Right lung (tissue), 10 donors: ENCODE measurements around the gene GFAP. TPM values are rescaled to one million over a fixed set of nuclear protein-coding genes. Genes with fewer than 3 reads are reported as not detected.
"Not testable (repeated sequence)": the region's sequence is repeated elsewhere in the genome, so short reads cannot be mapped to it uniquely, and the experiment has no call there.

Source experiments
- DNase-seq, 2 donors: peaks; one replicate each; pipeline ENCODE4 v3.0.0-alpha.2; 2013
- long read RNA-seq, 8 donors: transcript quantifications; one replicate each; lab custom pipeline, GENCODE V29; 2026
- polyA plus RNA-seq, 5 donors: library from polyadenylated mRNA; unstranded; fragments of 120-200 nt; gene quantifications; one replicate each; pipeline versions ENCODE4 v1.2.1 to v1.2.3, GENCODE V29; 2013; ENCODE audit warnings: inconsistent platforms in 1 of 5, low replicate concordance in 1 of 5; ENCODE audit not compliant: insufficient read length in 5 of 5, insufficient read depth in 1 of 5

The GFAP gene
- under 1 TPM; 0.19 to 0.95 (median 0.58) TPM for polyA plus RNA-seq
- long read RNA-seq, donor 1 = 0 reads
- long read RNA-seq, donor 2 = 0 reads
- long read RNA-seq, donor 3, partial matches to known transcripts = 5 of 5 reads
- long read RNA-seq, donor 3, other reads (novel, unspliced or antisense) = 0 of 5 reads
- long read RNA-seq, donor 4 = 0 reads
- long read RNA-seq, donor 5 = 0 reads
- long read RNA-seq, donor 6 = 0 reads
- long read RNA-seq, donor 7 = 0 reads
- long read RNA-seq, donor 8 = 0 reads

DNA sequence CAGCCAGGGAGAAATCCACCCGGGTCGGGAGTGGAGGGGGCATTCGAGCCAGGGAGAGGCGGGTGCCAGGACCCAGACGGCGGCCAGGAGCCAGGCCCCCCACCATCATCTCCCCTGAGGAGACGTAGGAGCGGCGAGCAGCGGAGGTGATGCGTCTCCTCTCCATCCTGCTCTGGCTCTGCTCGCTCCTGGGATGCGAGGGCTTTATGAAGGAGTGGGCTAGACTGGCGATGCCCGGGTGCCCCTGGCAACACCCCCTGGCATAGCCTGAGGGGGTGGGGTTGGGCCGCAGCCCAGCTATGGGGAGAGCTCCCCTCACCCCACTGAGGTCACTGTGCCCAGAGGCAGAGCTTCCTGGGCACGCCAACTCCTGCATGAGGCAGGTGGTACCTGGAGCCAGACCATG is at the start of gene GFAP:
GFAP (minus strand) TSS at position 180 of the 406 bp plus-strand sequence; CDS start at position 166, 14 bp downstream.
- DNase-seq = no peak

DNA sequence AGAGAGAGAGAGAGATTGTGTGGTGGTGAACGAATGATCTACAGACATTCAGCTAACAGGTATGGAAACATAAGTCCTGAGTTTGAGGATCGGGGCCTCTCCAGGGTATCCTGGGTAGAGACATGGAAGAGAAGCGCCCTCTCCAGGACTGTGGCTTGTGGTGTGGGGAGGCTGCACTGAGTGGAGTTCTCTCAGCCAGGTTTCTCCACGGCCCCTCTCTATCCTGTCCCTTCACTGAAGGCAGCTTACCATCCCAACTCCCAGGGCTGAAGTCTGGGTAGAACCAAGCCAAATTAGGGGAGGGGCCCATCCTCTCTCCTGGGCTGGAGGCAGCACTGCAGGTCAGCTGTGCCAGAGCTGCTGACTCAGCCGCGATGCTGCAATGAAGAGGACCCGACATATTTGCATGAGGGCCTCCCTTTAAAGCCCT is 46.6 kb upstream of the GFAP start:
- no peak for DNase-seq

DNA sequence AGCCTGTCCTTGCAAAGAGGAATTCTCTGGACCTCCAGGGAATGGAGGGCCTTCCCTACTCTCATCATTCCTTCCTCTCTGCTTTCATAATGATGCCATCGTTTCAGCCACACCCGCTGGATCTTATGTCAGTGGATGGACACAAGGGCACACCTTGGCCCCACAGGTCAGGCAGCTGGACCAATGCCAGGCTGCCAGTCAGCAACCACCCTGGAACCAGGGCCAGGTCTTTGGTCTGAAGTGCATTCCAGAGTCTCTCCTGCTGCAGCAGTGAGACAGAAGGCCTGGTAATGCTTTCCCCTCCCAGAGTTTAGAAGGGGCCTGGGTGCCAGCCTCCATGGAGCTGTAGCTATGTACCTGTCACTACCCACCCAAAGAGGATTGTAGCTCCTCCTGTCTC is 45.4 kb upstream of the GFAP start:
- DNase-seq = no peak

DNA sequence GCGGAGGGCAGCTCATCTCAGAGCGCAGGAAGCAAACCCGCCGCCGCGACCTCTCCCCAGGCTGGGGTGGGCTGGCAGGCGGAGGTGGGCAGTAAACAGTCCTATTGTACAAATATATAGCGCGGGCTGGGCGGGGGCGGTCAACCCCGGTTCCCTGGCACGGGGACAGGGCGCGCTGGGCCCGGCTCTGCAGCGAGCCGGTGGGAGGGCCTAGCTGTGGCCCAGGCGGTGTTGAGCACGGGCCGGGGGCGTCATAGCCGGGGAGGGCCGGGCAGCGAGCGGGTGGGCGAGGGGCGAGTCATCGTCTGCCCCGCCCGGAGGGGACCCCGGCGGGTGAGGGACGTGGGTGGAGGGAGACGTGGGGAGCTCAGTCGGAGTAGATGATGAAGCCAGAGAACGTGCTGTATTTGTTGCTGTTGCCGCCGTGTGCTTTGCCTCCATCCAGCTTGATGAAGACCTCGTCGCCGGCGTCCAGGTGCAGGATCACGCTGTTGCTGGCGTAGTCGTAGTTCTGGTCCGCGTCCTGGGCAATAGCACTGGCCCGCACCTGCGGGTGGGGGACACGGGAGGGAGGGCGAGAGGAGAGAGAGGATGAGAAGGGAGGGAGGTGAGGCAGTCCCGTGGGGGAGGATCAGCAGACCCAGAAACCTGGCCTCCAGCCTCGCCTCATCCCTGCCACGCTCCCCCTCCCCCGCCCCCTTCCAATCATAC is 44.7 kb upstream of the GFAP start:
- no peak for DNase-seq

DNA sequence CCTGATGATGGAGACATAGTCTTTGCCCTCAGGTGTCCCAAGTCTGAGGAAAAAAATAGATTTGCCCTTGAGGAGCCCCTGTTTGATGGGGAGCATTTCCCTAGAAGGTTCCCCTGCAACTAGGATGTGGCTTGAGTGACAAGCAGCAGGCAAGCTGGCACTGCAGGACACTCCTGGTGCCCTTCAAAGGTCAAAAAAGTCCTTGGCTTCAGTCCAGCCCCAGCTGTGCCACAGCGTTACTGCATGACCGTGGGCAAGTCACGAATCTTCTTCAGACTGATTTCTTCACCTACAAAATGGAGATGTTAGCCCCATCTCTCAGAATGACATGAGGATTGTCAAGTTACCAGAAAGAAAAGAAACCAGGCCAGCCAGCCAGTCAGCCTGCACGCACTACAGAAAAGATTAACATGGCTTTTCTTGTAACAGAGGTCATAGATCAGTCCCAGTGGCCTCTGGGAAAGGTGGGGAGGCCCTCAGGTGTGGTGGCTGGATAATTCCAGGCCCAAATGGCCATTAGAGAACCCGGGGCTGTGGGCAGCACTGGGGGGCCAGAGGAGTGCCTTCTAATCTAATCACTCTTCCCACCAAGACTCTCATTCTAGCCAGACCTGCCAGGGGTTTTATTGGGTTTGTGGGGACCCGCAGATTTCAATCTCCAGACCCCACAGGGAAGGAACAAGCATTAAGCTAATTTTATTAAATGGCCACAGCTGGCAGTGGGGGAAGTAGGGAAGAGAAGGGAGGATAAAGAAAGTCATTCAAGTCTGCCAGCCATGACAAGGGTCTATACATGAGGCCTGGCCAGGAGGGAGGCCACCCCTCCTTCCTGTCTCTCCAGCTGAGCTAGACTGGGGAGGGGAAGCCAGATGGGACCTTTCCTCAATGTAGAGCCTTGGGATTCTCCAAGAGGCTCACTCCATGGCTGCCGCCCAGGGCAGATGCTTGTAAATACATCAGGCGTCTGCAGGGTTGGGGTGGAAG is 42.0 kb upstream of the GFAP start:
- no peak for DNase-seq

DNA sequence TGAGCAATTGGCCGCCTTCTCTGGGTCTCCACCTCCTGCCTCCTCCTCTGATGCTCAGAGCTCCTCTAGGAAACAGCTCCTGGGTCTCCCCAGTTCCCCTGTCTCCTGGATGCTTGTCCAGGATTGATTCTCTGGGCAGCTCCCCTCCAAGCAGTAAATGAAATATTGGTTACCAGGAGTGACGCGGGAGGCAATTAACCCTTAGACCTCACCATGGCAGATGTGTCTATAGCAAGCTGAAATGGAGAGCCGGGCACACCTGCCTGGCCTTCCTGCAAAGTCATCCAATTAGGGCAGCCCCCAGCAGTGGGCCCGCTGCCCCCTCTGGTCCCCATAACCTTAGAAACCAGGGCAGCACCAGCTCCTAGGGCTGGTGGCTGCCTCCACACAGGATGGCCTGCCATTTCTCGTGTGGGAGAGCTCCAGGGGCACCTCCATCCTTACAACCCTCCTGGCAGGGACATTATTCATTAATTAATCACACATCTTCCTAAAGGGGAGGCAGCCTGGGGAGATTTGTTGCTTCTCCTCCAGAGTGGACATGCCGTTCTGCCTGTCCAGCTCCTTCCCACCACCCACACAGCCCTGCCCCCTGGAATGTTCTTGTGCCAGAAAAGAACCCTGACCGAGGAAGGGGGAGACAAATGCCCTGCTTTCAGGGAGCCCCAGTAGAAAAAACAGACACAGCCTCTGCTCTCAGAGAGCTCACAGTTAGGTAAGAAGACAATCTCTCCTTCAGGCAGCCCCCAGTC is 40.5 kb upstream of the GFAP start:
- DNase-seq = no peak

DNA sequence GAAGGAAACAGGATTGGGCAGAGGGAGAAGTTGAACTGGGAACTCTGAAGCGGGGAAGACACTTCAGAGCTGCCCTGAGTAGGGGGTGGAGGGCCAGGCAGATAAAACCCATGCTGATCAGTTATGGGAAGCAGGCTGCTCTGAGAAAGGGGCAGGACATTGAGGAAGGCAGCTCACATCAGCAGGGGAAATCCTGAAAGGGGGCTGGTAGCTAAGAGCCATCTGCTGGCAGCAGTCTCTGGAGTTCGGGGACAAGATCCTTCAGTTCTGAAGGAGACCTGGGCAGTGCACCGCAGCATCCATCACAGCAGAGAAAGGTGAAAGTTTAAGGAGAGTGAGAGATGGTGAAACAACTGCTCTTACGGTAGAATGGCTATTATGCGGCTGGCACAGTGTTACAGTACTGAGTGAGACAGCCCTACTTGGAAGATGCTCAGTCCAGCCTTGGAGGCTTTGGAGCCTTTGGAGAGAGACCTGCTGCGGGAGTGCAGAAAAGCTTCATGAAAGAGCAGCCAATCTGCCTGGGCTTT is 37.7 kb upstream of the GFAP start:
- no peak for DNase-seq

DNA sequence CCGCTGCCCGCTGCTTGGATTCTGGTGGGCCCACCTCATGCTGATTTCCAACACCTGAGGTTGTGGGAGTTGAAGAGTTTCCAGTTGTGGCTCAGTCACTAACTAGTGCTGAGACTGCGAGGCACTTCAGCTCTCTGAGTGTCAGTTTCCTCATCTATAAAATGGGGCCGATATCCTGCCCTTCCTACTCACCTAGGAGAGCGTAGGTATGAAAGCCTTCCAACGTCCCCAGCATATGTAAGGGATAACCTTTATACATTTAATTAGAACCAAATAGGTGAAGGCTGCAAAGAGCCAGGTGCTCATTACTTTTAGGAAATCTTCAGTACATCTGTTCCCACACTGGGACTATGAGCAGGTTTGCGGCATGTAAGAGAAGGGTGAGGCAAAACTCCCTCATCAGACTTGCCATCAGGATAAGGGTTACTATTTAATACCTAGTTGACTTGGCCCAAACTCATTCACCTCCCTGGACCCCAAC is 33.1 kb upstream of the GFAP start:
- no peak for DNase-seq

DNA sequence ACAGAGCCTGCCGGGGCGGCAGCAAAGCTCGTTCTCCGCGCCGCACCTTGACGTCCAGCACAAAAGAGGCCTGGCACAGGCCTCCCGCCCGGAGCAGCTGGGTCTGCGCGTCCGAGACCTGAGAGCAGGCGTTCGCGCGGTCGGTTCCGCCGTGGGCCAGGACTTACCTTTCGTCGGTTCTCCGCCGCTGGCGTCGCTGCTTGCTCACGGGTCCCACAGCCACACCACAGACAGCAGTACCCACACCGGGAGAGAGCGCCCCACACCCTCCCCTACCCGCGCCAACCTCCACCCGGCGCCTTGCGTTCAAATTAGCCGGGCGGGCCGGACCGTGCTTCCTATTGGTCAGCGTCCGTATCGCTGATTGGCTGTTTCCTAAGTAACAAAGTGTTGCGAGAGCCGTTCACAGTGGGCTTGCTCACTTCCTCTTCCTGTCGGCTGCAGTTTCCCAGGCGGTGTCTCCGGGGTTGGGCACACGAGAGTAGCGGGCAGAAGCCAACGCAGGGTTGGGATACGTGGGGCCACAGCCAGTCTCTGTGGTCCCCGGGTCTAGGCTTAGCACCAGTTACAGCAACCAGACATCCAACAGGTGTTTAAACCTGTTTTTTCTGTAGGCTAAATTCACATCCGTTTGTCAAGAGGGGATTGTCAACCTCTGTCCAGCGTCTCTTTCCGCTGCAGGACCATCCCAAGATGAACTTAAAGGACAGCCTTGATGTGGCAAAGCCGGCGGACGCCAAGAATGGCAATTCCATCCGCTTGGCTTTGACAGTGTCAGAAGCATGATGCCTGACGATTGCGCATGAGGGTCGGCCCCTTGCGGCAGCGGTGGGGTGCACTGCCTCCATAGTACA is 32.4 kb upstream of the GFAP start, which contains the start of gene KIF18B:
KIF18B (minus strand) TSS at position 313 of the 854 bp plus-strand sequence. CDS start 11,429 bp downstream, outside the sequence.
- DNase-seq = peak; percentile 87 to 91

DNA sequence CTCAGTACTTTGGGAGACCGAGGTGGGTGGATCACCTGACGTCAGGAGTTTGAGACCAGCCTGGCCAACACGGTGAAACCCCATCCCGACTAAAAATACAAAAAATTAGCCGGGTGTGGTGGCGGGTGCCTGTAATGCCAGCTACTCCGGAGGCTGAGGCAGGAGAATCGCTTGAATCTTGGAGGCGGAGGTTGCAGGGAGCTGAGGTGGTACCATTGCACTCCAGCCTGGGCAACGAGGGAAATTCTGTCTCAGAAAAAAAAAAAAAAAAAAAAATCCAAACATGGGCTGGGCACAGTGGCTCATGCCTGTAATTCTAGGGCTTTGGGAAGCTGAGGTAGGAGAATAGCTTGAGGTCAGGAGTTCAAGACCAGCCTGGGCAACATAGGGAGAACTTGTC is 30.4 kb upstream of the GFAP start:
- DNase-seq = not testable (repeated sequence)

DNA sequence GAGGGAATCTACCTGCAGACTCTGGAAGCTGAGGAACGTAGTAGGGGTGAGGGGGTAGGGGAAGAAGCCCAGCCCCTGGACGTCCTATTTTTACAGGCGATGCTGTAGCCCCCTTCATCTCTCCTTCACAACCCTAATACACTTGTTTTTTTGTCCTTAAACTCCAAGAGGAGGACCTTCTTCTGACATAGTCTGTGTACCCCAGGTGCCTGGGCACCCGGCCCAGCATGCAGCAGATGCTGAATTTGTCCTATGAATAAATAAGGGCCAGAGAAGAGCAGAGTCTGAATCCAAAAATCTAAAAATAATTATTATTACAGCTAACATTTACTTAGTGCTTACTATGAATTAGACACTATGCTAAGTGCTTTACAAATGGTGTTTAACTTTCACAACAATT is 27.2 kb upstream of the GFAP start:
- no peak for DNase-seq

DNA sequence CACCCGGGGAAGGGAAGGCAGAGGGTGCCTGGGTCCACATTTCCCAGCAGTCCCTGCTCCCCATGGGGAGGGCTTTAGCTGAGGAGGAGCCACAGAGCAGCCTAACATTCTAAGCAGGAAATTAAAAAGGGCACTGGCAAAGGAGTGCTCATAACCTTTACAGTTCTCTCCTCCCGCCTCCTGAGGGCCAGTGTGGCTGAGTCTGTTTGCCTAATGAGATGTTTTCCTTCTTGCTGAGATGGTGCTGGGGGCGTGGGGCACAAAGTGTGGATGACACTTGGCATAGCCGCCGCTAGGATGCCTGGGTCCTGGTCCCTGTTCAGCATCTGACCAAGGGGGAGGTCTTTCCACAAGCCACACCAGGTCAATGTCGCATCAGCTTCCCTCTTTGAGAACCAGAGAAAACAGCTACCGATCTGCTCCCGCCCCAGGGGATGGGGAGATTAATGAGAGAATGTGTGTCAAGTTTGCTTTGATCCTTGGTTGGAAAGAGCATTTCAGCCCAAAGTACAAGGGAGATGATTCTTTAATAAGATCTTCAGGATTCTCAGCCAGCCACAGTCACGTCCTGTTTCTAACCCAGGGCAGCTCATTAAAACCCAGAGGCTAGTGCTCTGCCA is 26.5 kb upstream of the GFAP start:
- DNase-seq = no peak

DNA sequence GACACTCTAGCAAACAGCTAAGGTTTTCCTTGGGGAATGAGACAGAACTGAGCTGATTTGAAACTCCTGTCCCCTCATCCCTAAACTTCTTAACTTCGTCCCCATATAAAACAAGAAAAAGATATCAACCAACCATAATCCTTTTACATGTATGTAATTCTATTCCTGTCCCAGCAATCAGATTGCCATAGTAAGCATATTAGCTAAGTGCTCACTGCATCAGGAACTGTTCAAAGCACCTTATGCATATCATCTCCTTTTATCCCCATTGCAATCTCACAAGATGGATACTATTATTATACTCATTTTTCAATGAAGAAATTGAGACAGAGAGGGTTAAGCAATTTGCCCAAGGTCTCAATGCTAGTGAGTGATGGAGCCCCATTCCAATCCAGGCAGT is 25.5 kb upstream of the GFAP start:
- DNase-seq = no peak

DNA sequence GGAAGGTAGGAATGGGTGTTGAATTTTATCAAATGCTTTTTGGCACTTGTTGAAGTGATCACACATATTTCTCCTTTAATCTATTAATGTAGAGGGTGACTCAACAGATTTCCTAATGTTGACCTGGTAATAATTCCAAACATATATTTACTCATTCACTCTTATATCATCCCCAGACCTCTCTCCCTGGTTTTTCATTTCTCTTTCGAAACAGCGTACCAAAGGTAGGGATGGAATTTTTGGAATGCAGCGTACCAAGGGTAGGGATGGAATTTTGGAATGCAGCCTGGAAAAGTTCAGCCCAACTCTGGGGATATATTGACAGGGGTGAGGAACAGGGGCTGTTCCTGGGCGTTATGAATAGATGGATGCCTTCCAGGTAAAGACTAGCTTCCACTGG is 25.0 kb upstream of the GFAP start:
- DNase-seq = no peak

DNA sequence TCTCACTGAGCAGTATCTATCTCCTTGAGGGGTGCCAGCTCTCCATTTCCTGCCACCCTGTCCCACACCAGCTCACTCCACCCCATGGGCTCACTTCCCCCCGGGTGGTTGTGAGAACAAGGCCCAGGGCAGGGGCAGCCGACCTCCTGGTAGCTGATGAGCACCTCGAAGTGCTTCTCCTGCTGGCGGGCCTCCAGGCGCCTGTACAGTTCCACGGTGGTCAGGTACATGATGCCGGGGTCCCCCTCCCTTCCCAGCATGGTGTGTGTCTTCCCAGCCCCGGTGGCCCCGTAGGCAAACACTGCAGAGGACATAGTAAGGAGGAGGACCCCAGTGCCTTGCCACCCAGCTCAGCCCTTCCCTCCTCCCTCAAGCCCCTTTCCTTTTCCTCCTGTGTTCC is 19.8 kb upstream of the GFAP start:
- DNase-seq = no peak

DNA sequence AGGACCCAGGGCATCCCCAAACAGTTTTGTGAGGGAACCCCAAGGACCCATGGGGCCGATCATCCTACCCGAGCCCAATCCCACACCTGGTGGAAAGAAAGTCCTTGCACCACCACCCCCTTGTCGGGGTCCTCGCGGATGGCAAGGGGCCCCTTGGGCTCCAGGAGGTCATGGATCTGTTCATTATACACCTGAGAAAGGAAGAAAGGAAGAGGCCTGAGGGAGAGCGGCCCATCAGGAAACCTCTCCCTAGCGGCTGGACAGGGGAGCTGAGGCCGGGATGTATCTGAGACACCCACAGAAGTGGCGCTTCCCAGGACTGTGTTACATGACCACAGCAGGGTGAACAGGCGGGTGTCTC is 19.4 kb upstream of the GFAP start:
- no peak for DNase-seq

DNA sequence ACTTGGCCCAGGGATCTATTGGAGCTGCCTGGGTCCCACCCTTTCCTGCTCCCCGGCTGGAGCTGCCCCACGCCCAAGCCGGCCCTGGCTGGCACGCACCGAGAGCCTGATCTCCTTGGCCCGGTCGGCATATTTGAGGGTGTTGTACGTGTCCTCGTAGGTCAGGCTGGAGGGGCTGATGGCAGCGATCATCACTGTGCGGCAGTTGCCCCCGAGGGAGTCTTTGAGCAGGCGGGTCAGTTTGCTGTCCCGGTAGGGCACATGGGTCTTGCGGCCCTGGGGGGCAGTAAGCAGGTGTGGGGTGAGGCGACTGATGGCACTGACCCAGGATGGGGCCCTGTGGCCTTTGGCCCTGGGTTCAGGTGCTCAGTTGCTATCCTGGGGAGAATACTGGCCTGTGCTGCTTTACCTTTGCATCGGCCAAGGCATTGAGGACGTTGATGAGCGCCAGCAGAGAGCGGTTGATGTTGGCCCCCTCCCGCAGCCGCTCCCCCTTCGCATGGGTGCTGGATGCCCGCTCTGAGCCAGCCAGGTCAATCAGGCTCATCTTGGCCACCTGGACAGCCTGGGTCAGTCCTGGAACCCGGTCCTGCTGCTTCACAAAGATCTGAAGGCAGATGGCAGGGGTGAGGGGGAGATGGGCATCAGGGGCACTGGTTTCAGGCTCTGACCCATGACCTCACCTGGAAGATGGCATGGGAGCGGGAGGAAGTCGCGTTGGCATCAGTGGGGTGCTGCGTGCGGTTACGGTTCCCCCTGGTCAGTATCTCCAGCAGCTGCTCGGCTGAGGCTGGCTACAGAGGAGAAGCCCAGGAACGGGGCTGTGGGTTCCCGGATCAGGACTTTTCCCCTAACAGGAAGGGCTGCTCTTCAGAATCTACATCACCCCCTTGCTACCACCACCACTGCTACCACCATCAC is 18.8 kb upstream of the GFAP start:
- DNase-seq = no peak

DNA sequence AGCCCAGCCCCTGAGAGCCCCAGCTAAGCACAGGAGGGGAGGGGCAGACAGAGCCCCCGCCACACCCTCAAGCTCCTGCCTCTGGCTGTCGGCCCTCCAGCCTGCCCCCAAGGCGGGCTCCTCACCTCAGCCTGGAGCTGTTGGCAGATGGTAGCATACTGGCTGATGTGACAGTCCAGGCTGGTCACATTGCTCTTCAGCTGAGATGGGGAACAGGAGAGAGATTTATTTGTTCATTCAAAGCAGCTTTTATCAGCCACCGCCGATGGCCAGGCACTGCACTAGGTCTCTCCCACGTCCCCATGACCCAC is 17.4 kb upstream of the GFAP start:
- DNase-seq = no peak
